Glutamatergic neuron (in vitro differentiated cells): ENCODE results near the gene BTBD9. TPM values are rescaled to one million over a fixed set of nuclear protein-coding genes. Genes with fewer than 3 reads are reported as not detected.

ENCODE experiments used
- DNase-seq: peaks from one replicate; pipeline ENCODE4 v3.0.0; 2022
- H3K27ac Mint-ChIP-seq: one replicate; pipeline ENCODE4 v1.8.0; 2020; ENCODE audit warnings: mild to moderate bottlenecking, mixed read lengths, inconsistent platforms; ENCODE audit not compliant: unreplicated experiment
- H3K27me3 Mint-ChIP-seq: one replicate; pipeline ENCODE4 v1.8.0; 2020; ENCODE audit warnings: mild to moderate bottlenecking, moderate library complexity, mixed read lengths, inconsistent platforms; ENCODE audit not compliant: unreplicated experiment
- H3K36me3 Mint-ChIP-seq: one replicate; pipeline ENCODE4 v1.8.0; 2020; ENCODE audit warnings: mild to moderate bottlenecking, mixed read lengths, inconsistent platforms; ENCODE audit not compliant: unreplicated experiment
- H3K4me1 Mint-ChIP-seq: one replicate; pipeline ENCODE4 v1.8.0; 2020; ENCODE audit warnings: mild to moderate bottlenecking, low read depth, mixed read lengths, inconsistent platforms; ENCODE audit not compliant: unreplicated experiment
- H3K4me3 Mint-ChIP-seq: one replicate; pipeline ENCODE4 v1.8.0; 2020; ENCODE audit warnings: mild to moderate bottlenecking, mixed read lengths, inconsistent platforms; ENCODE audit not compliant: unreplicated experiment
- H3K9me3 Mint-ChIP-seq: one replicate; pipeline ENCODE4 v1.8.0; 2020; ENCODE audit warnings: mild to moderate bottlenecking, moderate library complexity, mixed read lengths, inconsistent platforms; ENCODE audit not compliant: unreplicated experiment
- CTCF ChIP-seq: fragments of 200-600 bp; sonication (generic); IDR thresholded peaks from one replicate; pipeline ENCODE4 v1.5.0; 2021; ENCODE audit not compliant: partially characterized antibody, unreplicated experiment
- total RNA-seq: library from RNA; stranded (reverse); fragmentation: NEBNext Ultra II Directional; extraction: Animal tissue kit (Norgen Biotek cat#: 25700); gene quantifications from one replicate; pipeline ENCODE4 v1.2.1, GENCODE V29; 2021; ENCODE audit not compliant: unreplicated experiment

BTBD9 gene
- total RNA-seq, 1 donor from 2014 or later = 18.8 TPM

DNA sequence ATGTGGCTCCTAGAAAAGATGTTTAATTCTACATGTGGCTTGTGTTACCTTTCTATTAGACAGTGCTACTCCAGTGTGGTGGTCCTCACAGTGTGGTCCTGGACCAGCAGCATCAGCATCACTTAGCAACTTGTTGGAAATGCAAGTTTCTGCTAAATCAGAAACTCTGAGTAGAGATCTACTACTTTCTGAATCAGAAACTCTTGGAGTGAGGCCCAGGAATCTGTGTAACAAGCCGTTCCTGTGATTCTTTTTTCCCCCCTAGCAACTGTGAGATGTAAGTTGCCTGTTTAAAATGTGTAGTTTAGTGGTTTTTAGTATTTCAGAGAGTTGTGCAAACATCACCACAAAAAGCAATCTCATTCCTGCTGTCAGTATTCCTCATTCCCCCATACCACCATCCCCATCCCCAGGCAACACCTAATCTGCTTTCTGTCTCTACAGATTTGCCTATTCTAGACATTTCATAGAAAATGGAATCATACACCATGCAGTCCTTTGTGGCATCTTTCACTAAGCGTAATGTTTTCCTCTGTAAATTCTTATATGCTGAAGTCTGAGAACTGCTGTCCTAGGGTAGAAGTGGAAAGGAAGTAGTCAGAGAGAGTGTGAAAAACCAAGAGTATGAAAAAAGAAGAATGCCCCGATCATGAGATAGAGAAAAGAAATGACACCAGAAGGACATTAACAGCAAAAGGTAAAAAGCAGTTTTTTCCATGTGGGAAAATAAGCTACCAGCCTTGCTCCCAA is 18.9 kb upstream of the BTBD9 start:
- Mint-ChIP-seq H3K36me3 (no peaks in the 10 kb centered on the region), H3K4me1 (peaks cover 3% of the 10 kb centered on the region), H3K27me3 (no peaks in the 10 kb centered on the region), H3K9me3 (no peaks in the 10 kb centered on the region), H3K27ac (no peak overlapping the region), H3K4me3 (no peak overlapping the region)
- TF ChIP-seq CTCF = no peak
- DNase-seq = no peak

GRCh38 chr6:38656896-38657295 is 17.2 kb upstream of the BTBD9 start:
- H3K9me3 Mint-ChIP-seq = no peaks in the 10 kb centered on the region
- no peaks in the 10 kb centered on the region for H3K27me3 Mint-ChIP-seq
- DNase-seq = no peak
- H3K4me1 Mint-ChIP-seq = peaks cover 3% of the 10 kb centered on the region
- H3K36me3 Mint-ChIP-seq = no peaks in the 10 kb centered on the region
- no peak overlapping the region for H3K27ac Mint-ChIP-seq
- no peak for TF ChIP-seq CTCF
- no peak overlapping the region for H3K4me3 Mint-ChIP-seq

- no peaks in the 10 kb centered on the region for H3K4me1 Mint-ChIP-seq
- H3K4me3 Mint-ChIP-seq = no peak overlapping the region
- no peaks in the 10 kb centered on the region for H3K36me3 Mint-ChIP-seq
- H3K9me3 Mint-ChIP-seq = no peaks in the 10 kb centered on the region
- TF ChIP-seq CTCF = no peak
- no peaks in the 10 kb centered on the region for H3K27me3 Mint-ChIP-seq
- H3K27ac Mint-ChIP-seq = no peak overlapping the region
- no peak for DNase-seq
Measured at GRCh38 chr6:38654263-38654662, 14.5 kb upstream of the BTBD9 start.

GRCh38 chr6:38651121-38651784 is 11.5 kb upstream of the BTBD9 start:
- Mint-ChIP-seq H3K9me3 (no peaks in the 10 kb centered on the region), H3K4me3 (no peak overlapping the region), H3K4me1 (peaks cover 7% of the 10 kb centered on the region), H3K27ac (no peak overlapping the region), H3K36me3 (no peaks in the 10 kb centered on the region), H3K27me3 (no peaks in the 10 kb centered on the region)
- no peak for DNase-seq
- TF ChIP-seq CTCF = no peak

GRCh38 chr6:38650207-38650752 is 10.6 kb upstream of the BTBD9 start:
- Mint-ChIP-seq H3K4me3 (no peak overlapping the region), H3K27me3 (no peaks in the 10 kb centered on the region), H3K36me3 (no peaks in the 10 kb centered on the region), H3K27ac (no peak overlapping the region), H3K9me3 (no peaks in the 10 kb centered on the region), H3K4me1 (peaks cover 8% of the 10 kb centered on the region)
- TF ChIP-seq CTCF = no peak
- no peak for DNase-seq
